HG03571 (cell line): ENCODE measurements around the gene TNFAIP6.
"Not testable (repeated sequence)": the region's sequence is repeated elsewhere in the genome, so short reads cannot be mapped to it uniquely, and the experiment has no call there.

Source experiments
- ATAC-seq: cut with Tn5 transposase; IDR thresholded peaks from one replicate; pipeline ENCODE4 v1.9.1; 2021; ENCODE audit not compliant: unreplicated experiment

Gene TNFAIP6

DNA sequence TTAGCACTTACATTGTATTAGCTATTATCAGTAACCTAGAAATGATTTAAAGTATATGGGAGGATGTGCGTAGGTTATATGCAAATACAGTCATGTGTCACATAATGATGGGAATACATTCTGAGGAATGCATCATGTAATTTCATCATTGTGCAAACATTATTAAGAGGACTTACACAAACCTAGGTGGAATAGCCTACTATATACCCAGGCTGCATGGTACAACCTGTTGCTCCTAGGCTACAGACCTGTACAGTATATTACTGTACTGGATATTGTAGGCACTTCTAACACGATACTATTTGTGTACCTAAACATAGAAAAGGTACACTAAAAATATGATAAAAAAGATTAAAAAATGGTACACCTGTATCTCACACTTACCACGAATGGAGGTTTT lies 60.3 kb downstream of the TNFAIP6 start:
- no peak for ATAC-seq

DNA sequence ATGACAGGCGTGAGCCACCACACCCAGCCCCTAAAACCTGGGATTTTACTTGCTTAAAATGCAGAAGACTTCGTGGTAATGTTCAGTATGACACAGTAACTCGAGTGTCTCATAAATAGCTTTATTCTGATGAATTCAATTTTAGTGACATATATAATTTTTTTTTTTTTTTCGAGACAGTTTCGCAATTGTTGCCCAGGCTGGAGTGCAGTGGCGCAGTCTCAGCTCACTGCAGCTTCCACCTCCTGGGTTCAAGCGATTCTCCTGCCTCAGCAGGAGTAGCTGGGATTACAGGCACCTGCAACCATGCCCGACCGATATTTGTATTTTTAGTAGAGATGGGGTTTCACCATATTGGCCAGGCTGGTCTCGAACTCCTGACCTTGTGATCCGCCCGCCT lies 64.3 kb downstream of the TNFAIP6 start:
- not testable (repeated sequence) for ATAC-seq

DNA sequence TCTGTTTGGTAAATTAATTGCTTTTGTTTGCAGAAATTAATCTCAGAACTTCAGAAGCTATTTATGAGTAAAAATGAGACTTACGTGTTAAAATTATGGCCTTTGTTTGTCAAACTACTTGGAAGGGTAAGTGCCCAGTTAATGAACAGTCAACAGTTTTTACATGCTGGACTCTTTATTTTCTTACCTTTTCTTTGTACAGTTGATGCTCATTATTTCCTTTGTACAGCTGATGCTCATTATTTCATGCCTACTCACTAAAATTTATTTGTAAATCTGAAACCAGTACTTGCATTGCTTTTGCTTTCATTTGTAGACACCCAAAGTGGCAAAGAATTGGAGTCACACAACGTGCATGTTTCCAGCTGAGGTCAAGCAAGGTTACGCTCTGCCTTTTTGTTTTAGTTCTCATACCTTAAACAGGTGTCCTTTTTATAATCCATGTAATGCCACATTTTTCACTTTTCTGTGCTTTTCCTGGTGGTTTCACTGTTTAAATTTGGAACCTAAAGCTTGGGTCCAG lies 65.6 kb downstream of the TNFAIP6 start:
- peak; percentile 59 for ATAC-seq

DNA sequence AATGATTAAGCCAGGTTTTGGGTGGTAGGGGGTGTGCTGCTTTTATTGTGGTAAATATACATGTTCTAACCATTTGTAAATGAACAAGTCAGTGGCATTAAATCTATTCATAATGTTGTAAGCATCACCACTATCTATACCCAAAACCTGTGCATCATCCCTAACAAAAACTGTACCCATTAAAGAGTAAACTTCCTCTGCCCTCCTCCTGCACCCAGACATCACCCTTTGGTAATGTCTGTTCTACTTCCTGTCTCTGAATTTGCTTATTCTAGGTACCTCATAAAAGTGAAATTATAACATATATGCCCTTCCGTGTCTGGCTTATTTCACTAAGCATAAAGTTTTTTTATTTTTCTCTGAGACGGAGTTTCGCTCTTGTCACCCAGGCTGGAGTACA lies 66.4 kb downstream of the TNFAIP6 start:
- no peak for ATAC-seq
